ENCODE results near the gene CSMD2.

- TF ChIP-seq CTCF (IDR thresholded peaks at IDR 0.05; ENCODE audit: low read depth, low read length): no peak
- no peak for TF ChIP-seq EZH2phosphoT487 (IDR thresholded peaks at IDR 0.05; ENCODE audit: low read depth)
Measured at GRCh38 chr1:33560680-33561079, 604.4 kb downstream of the CSMD2 start.
